Body of pancreas (tissue), 4 donors: Measurements from ENCODE around the gene ZNF888.
"Not testable (repeated sequence)": the region's sequence is repeated elsewhere in the genome, so short reads cannot be mapped to it uniquely, and the experiment has no call there.

Experiments
- CTCF ChIP-seq, 7 experiments: fragments of 450-650 bp in 4 of 7; fragments of 200-600 bp in 3 of 7; sonication (generic) in 3 of 7; IDR thresholded peaks; one replicate each; pipeline ENCODE4 v1.5.1; 2016 to 2019; ENCODE audit warnings: antibody characterized with exemption in 7 of 7
- POLR2A ChIP-seq, 3 donors: fragments of 450-650 bp; IDR thresholded peaks; one replicate each; pipeline ENCODE4 v1.6.1; 2016; ENCODE audit warnings: antibody characterized with exemption in 3 of 3, mild to moderate bottlenecking in 2 of 3

GRCh38 chr19:52904052-52904780, 19.0 kb downstream of the ZNF888 start:
- TF ChIP-seq CTCF, POLR2A (IDR thresholded peaks at IDR 0.05): not testable (repeated sequence)
